ENCODE data around the gene PTPN20.
"Not testable (repeated sequence)": the region's sequence is repeated elsewhere in the genome, so short reads cannot be mapped to it uniquely, and the experiment has no call there.

- TF ChIP-seq POLR2AphosphoS5 (IDR thresholded peaks at IDR 0.05; ENCODE audit: borderline replicate concordance, low read depth, low read length); EZH2 (IDR thresholded peaks at IDR 0.05): not testable (repeated sequence)
Measured at GRCh38 chr10:46948687-46949518, 37.7 kb downstream of the PTPN20 start.
